ENCODE data around the gene ZYG11B. TPM values are rescaled to one million over a fixed set of nuclear protein-coding genes. Genes with fewer than 3 reads are reported as not detected.

ZYG11B gene
- total and polyA plus RNA-seq, 2 of the 13 experiments (the other 11 are each of a cell fraction or from before 2014, with no cell fraction given) = 6.9 to 17.9 TPM

- TF ChIP-seq, protein P1, sequence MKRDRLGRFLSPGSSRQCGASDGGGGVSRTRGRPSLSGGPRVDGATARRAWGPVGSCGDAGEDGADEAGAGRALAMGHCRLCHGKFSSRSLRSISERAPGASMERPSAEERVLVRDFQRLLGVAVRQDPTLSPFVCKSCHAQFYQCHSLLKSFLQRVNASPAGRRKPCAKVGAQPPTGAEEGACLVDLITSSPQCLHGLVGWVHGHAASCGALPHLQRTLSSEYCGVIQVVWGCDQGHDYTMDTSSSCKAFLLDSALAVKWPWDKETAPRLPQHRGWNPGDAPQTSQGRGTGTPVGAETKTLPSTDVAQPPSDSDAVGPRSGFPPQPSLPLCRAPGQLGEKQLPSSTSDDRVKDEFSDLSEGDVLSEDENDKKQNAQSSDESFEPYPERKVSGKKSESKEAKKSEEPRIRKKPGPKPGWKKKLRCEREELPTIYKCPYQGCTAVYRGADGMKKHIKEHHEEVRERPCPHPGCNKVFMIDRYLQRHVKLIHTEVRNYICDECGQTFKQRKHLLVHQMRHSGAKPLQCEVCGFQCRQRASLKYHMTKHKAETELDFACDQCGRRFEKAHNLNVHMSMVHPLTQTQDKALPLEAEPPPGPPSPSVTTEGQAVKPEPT (CRISPR knock-in tag; IDR thresholded peaks at IDR 0.05; ENCODE audit: low read depth) = peak; percentile 94; the same call in 1 of the 2 replicates
- TF ChIP-seq CBX1 (IDR thresholded peaks at IDR 0.05; ENCODE audit: low read depth) = no peak
- TF ChIP-seq U2AF2 (IDR thresholded peaks at IDR 0.05; ENCODE audit: low read depth, low read length) = peak; percentile 77; the same call in 1 of the 2 replicates
- TF ChIP-seq ASH2L (IDR thresholded peaks at IDR 0.05; ENCODE audit: insufficient read length, low read depth, low read length) = peak; percentile 80
- TF ChIP-seq SMAD1 (CRISPR knock-in tag; IDR thresholded peaks at IDR 0.05; ENCODE audit: borderline replicate concordance, low read depth) = peak; percentile 74; the same call in 1 of the 2 replicates
- no peak for TF ChIP-seq ZC3H4 (CRISPR knock-in tag; IDR thresholded peaks at IDR 0.05; ENCODE audit: borderline replicate concordance)
- peak; percentile 96 for TF ChIP-seq NRL (CRISPR knock-in tag; IDR thresholded peaks at IDR 0.05; ENCODE audit: borderline replicate concordance)
- peak; percentile 98 for TF ChIP-seq ZNF607 (CRISPR knock-in tag; IDR thresholded peaks at IDR 0.05; ENCODE audit: borderline replicate concordance)
- TF ChIP-seq KAT2B (IDR thresholded peaks at IDR 0.05; ENCODE audit: borderline replicate concordance, low read depth, low read length) = no peak
- TF ChIP-seq ATRX (CRISPR knock-in tag; IDR thresholded peaks at IDR 0.05; ENCODE audit: borderline replicate concordance) = no peak
- peak; percentile 90; the same call in 1 of the 2 replicates for TF ChIP-seq REPIN1 (CRISPR knock-in tag; IDR thresholded peaks at IDR 0.05; ENCODE audit: borderline replicate concordance, low read depth)
- TF ChIP-seq ZNF136 (CRISPR knock-in tag; IDR thresholded peaks at IDR 0.05; ENCODE audit: low read depth) = peak; percentile 89
- TF ChIP-seq YEATS2 (CRISPR knock-in tag; IDR thresholded peaks at IDR 0.05; ENCODE audit: borderline replicate concordance) = peak; percentile 86; the same call in 1 of the 2 replicates
- no peak; the same call in 1 of the 2 replicates for TF ChIP-seq ZNF816 (CRISPR knock-in tag; IDR thresholded peaks at IDR 0.05; ENCODE audit: borderline replicate concordance)
- TF ChIP-seq ZNF619 (CRISPR knock-in tag; IDR thresholded peaks at IDR 0.05) = peak; percentile 86; the same call in 1 of the 2 replicates
- TF ChIP-seq ZNF556 (CRISPR knock-in tag; IDR thresholded peaks at IDR 0.05; ENCODE audit: borderline replicate concordance) = peak; percentile 90; the same call in 1 of the 2 replicates
- no peak for TF ChIP-seq MED8 (CRISPR knock-in tag; IDR thresholded peaks at IDR 0.05; ENCODE audit: insufficient replicate concordance)
- no peak for TF ChIP-seq SP1 (IDR thresholded peaks at IDR 0.05)
- peak; percentile 30 for TF ChIP-seq SP1 (CRISPR knock-in tag; IDR thresholded peaks at IDR 0.05)
- TF ChIP-seq ZNF883 (CRISPR knock-in tag; IDR thresholded peaks at IDR 0.05; ENCODE audit: not compliant biosample characterization) = peak; percentile 93
- peak; percentile 81 for TF ChIP-seq ZNF652 (CRISPR knock-in tag; IDR thresholded peaks at IDR 0.05; ENCODE audit: borderline replicate concordance, low read depth)
- peak; percentile 82; the same call in 1 of the 2 replicates for TF ChIP-seq ZNF451 (CRISPR knock-in tag; IDR thresholded peaks at IDR 0.05)
- TF ChIP-seq ZKSCAN5 (CRISPR knock-in tag; IDR thresholded peaks at IDR 0.05) = no peak
- peak; percentile 73 for TF ChIP-seq RBFOX2 (IDR thresholded peaks at IDR 0.05; ENCODE audit: low read depth, low read length)
- TF ChIP-seq ZNF326 (CRISPR knock-in tag; IDR thresholded peaks at IDR 0.05; ENCODE audit: borderline replicate concordance) = no peak
- no peak for TF ChIP-seq PTBP1 (IDR thresholded peaks at IDR 0.05; ENCODE audit: low read depth, low read length, poor library complexity, severe bottlenecking)
- TF ChIP-seq ARID3A (IDR thresholded peaks at IDR 0.05; ENCODE audit: low read depth, low read length) = no peak
These were observed 23.1 kb upstream of the ZYG11B start (continued) for GRCh38 chr1:52702886-52703787.

Data from HepG2 (cell line).